Measurements from ENCODE around the gene FAM120C. TPM values are rescaled to one million over a fixed set of nuclear protein-coding genes. Genes with fewer than 3 reads are reported as not detected.

The FAM120C gene
- total and polyA plus RNA-seq, 10 of the 15 experiments (the other 5 are each of a cell fraction or from before 2014, with no cell fraction given) = 1.3 to 9.8 (median 4.9) TPM

- BruUV-seq (replicated peaks) = TSS peak; percentile 77
- Histone ChIP-seq H3K4me2 (ENCODE audit: control insufficient read depth, insufficient read depth) (peak overlapping the region; percentile 74), H3K79me2 (ENCODE audit: control insufficient read depth, insufficient read depth, low read length) (peaks cover 11% of the 10 kb centered on the region), H3K4me3 (peak overlapping the region; percentile 66), H3K9me3 (replicated peaks; ENCODE audit: control insufficient read depth, insufficient read depth, low read length) (no peaks in the 10 kb centered on the region; the same call in 2 of the 3 replicates), H4K20me1 (ENCODE audit: control insufficient read depth, insufficient read depth) (no peaks in the 10 kb centered on the region), H3K4me1 (ENCODE audit: control insufficient read depth, insufficient read depth, low read length) (peaks cover 4% of the 10 kb centered on the region; the same call in 1 of the 2 replicates), H3K27ac (ENCODE audit: control insufficient read depth, insufficient read depth) (peak overlapping the region; percentile 83), H3K27me3 (replicated peaks in 1 of 2; ENCODE audit: control insufficient read depth in 2 of 2, insufficient read depth in 2 of 2, low read length in 1 of 2) (no peaks in the 10 kb centered on the region), H2AFZ (ENCODE audit: control insufficient read depth, low read depth, low read length) (peak overlapping the region; percentile 67), H3K36me3 (ENCODE audit: control insufficient read depth in 2 of 2, insufficient read depth in 2 of 2, low read length in 1 of 2) (no peaks in the 10 kb centered on the region; a peak in 1 of 4 replicates), H3K9ac (ENCODE audit: control insufficient read depth, insufficient read depth, low read length) (peak overlapping the region; percentile 91)
- TF ChIP-seq GABPA (IDR thresholded peaks at IDR 0.05; ENCODE audit: low read depth) = no peak
- no peak for TF ChIP-seq ESRRA (IDR thresholded peaks at IDR 0.05; ENCODE audit: low read length)
- TF ChIP-seq YY1 (IDR thresholded peaks at IDR 0.05; ENCODE audit: low read depth, low read length) = no peak
- no peak for FAIRE-seq
- WGBS (ENCODE audit: insufficient coverage, insufficient replicate concordance, low lambda C conversion rate, missing lambda C conversion rate) = 45% methylated on average over 8 of the region's 11 CpGs
- in situ Hi-C loops (cut with MboI) = no loop called here
- RAD21 ChIA-PET (ENCODE audit: unreplicated experiment) = interaction anchor here (0.6 to 1.5 kb wide), 11 partner anchors 37 to 744 kb away, joined by 3 to 10 read pairs (median 3); partner anchors contain the start of genes FAM120C and TSR2
- SMC1A ChIA-PET (ENCODE audit: uncharacterized antibody, unreplicated experiment) = interaction anchor here (0.6 to 1.6 kb wide), 5 partner anchors 12 to 596 kb away, joined by 3 to 4 read pairs (median 3); no protein-coding TSS in a partner anchor
- no peak for ATAC-seq
- POLR2A ChIA-PET = interaction anchor here (0.6 to 1.7 kb wide), 6 partner anchors 21 to 1677 kb away, joined by 3 to 7 read pairs (median 4); no protein-coding TSS in a partner anchor
- CTCF ChIA-PET = interaction anchor here (0.8 to 1.3 kb wide), 4 partner anchors 12 to 673 kb away, joined by 3 to 5 read pairs (median 4); partner anchors contain the start of gene TSR2
- intact Hi-C loops (cut with micrococcal nuclease; ENCODE audit: unreplicated experiment) = loop anchor here (5.0 kb wide), 3 partner anchors 361 to 594 kb away; partner anchors contain the start of gene TSR2
- no peak for DNase-seq (ENCODE audit: low read depth, low spot score)
These were observed 140.0 kb downstream of the FAM120C start for GRCh38 chrX:54043056-54043455.

- Histone ChIP-seq H3K4me3 (peak overlapping the region; percentile 66; the same call in 1 of the 2 replicates), H3K9ac (ENCODE audit: control insufficient read depth, insufficient read depth, low read length) (no peak overlapping the region), H3K79me2 (ENCODE audit: control insufficient read depth, insufficient read depth, low read length) (peaks cover 11% of the 10 kb centered on the region), H3K27ac (ENCODE audit: control insufficient read depth, insufficient read depth) (no peak overlapping the region), H2AFZ (ENCODE audit: control insufficient read depth, low read depth, low read length) (no peak overlapping the region; the same call in 1 of the 2 replicates), H4K20me1 (ENCODE audit: control insufficient read depth, insufficient read depth) (no peaks in the 10 kb centered on the region), H3K4me2 (ENCODE audit: control insufficient read depth, insufficient read depth) (0 out of 2 replicates have a peak overlapping the region, but pooled peaks have one; percentile 33), H3K9me3 (replicated peaks; ENCODE audit: control insufficient read depth, insufficient read depth, low read length) (no peaks in the 10 kb centered on the region; the same call in 2 of the 3 replicates), H3K27me3 (replicated peaks in 1 of 2; ENCODE audit: control insufficient read depth in 2 of 2, insufficient read depth in 2 of 2, low read length in 1 of 2) (no peaks in the 10 kb centered on the region), H3K4me1 (ENCODE audit: control insufficient read depth, insufficient read depth, low read length) (peaks cover 4% of the 10 kb centered on the region; the same call in 1 of the 2 replicates), H3K36me3 (ENCODE audit: control insufficient read depth in 2 of 2, insufficient read depth in 2 of 2, low read length in 1 of 2) (no peaks in the 10 kb centered on the region; a peak in 1 of 4 replicates)
- FAIRE-seq (no peak), ATAC-seq (peak; percentile 40), DNase-seq (ENCODE audit: low read depth, low spot score) (no peak)
- 37% methylated on average over 19 of the region's 26 CpGs for WGBS (ENCODE audit: insufficient coverage, insufficient replicate concordance, low lambda C conversion rate, missing lambda C conversion rate)
- in situ Hi-C loops (cut with MboI) (no loop called here), intact Hi-C loops (cut with micrococcal nuclease; ENCODE audit: unreplicated experiment) (loop anchor here (5.0 kb wide), 3 partner anchors 360 to 595 kb away; partner anchors contain the start of gene TSR2)
- no TSS peak for BruUV-seq (replicated peaks)
- ChIA-PET CTCF (interaction anchor here (0.8 to 1.3 kb wide), 4 partner anchors 12 to 672 kb away, joined by 3 to 5 read pairs (median 4); partner anchors contain the start of gene TSR2), SMC1A (ENCODE audit: uncharacterized antibody, unreplicated experiment) (interaction anchor here (0.6 to 1.6 kb wide), 4 partner anchors 11 to 597 kb away, joined by 3 to 4 read pairs (median 3); no protein-coding TSS in a partner anchor), POLR2A (interaction anchor here (0.5 to 1.7 kb wide), 5 partner anchors 140 to 883 kb away, joined by 3 to 7 read pairs (median 4); no protein-coding TSS in a partner anchor), RAD21 (ENCODE audit: unreplicated experiment) (interaction anchor here (0.6 to 1.5 kb wide), 11 partner anchors 37 to 744 kb away, joined by 3 to 10 read pairs (median 3); partner anchors contain the start of gene TSR2)
- TF ChIP-seq RAD21 (IDR thresholded peaks at IDR 0.05; ENCODE audit: insufficient read depth, low read depth, low read length) = 0 out of 2 replicates have a peak, but pooled peaks have one; percentile 18
- peak in 2 of 3 experiments; percentile 29 to 32; a peak in 3 of 6 replicates for TF ChIP-seq CTCF (IDR thresholded peaks at IDR 0.05 in 2 of 3, conservative IDR thresholded peaks at IDR 0.05 in 1 of 3; ENCODE audit: control insufficient read depth in 2 of 3, extremely low read depth in 1 of 3, insufficient read depth in 1 of 3, low read depth in 3 of 3, low read length in 3 of 3)
- TF ChIP-seq CUX1 (IDR thresholded peaks at IDR 0.05; ENCODE audit: insufficient replicate concordance, low read depth, low read length) = no peak
- no peak for TF ChIP-seq IRF4 (IDR thresholded peaks at IDR 0.05; ENCODE audit: low read depth, low read length)
These were observed 140.4 kb downstream of the FAM120C start for GRCh38 chrX:54042609-54043021.

All from GM12878 (cell line).